Parathyroid adenoma (tissue), 2 donors: ENCODE measurements around the gene CD300A.
A peak's percentile ranks its signal among the peaks of the same experiment; 100 is the strongest.

Experiments
- H2AFZ ChIP-seq: fragments of 300-600 bp; sonication (generic); one replicate; pipeline ENCODE4 v1.7.0; 2017; ENCODE audit warnings: antibody characterized with exemption, mild to moderate bottlenecking
- H3K27ac ChIP-seq: fragments of 300-600 bp; sonication (generic); one replicate; pipeline ENCODE4 v1.7.0; 2017
- H3K27me3 ChIP-seq: fragments of 300-600 bp; sonication (generic); one replicate; pipeline ENCODE4 v1.7.0; 2017; ENCODE audit warnings: low read length; ENCODE audit not compliant: control insufficient read depth, insufficient read depth
- H3K36me3 ChIP-seq: fragments of 300-600 bp; sonication (generic); one replicate; pipeline ENCODE4 v1.7.0; 2017; ENCODE audit warnings: low read length; ENCODE audit not compliant: control insufficient read depth, insufficient read depth
- H3K4me1 ChIP-seq: fragments of 300-600 bp; sonication (generic); one replicate; pipeline ENCODE4 v1.7.0; 2017; ENCODE audit warnings: control low read depth
- H3K4me2 ChIP-seq: fragments of 300-600 bp; sonication (generic); one replicate; pipeline ENCODE4 v1.7.0; 2017; ENCODE audit warnings: low read length
- H3K4me3 ChIP-seq: fragments of 300-600 bp; sonication (generic); one replicate; pipeline ENCODE4 v1.7.0; 2017; ENCODE audit warnings: low read depth, low read length
- H3K79me2 ChIP-seq: fragments of 300-600 bp; sonication (generic); one replicate; pipeline ENCODE4 v1.7.0; 2017; ENCODE audit warnings: control low read depth
- H3K9ac ChIP-seq: fragments of 300-600 bp; sonication (generic); one replicate; pipeline ENCODE4 v1.7.0; 2017; ENCODE audit warnings: mild to moderate bottlenecking
- H3K9me3 ChIP-seq: fragments of 300-600 bp; sonication (generic); one replicate; pipeline ENCODE4 v1.7.0; 2017; ENCODE audit warnings: low read length; ENCODE audit not compliant: control insufficient read depth
- CTCF ChIP-seq: fragments of 300-600 bp; sonication (generic); IDR thresholded peaks from one replicate; pipeline ENCODE4 v1.7.0; 2017; ENCODE audit warnings: antibody characterized with exemption, mild to moderate bottlenecking
- donor health status: primary hyperparathyroidism.

Gene CD300A

GRCh38 chr17:74446551-74447500, 19.6 kb upstream of the CD300A start:
- peaks cover 5% of the 10 kb centered on the region for H3K79me2 ChIP-seq
- H3K4me2 ChIP-seq, result no peak overlapping the region
- no peaks in the 10 kb centered on the region for H3K36me3 ChIP-seq
- no peaks in the 10 kb centered on the region for H3K27me3 ChIP-seq
- peak overlapping the region; percentile 11 for H3K4me3 ChIP-seq
- peak overlapping the region; percentile 57 for H2AFZ ChIP-seq
- no peak overlapping the region for H3K9ac ChIP-seq
- peaks cover 50% of the 10 kb centered on the region for H3K4me1 ChIP-seq
- peak; percentile 33 for TF ChIP-seq CTCF
- H3K9me3 ChIP-seq, result no peaks in the 10 kb centered on the region
- H3K27ac ChIP-seq, result peak overlapping the region; percentile 100

DNA sequence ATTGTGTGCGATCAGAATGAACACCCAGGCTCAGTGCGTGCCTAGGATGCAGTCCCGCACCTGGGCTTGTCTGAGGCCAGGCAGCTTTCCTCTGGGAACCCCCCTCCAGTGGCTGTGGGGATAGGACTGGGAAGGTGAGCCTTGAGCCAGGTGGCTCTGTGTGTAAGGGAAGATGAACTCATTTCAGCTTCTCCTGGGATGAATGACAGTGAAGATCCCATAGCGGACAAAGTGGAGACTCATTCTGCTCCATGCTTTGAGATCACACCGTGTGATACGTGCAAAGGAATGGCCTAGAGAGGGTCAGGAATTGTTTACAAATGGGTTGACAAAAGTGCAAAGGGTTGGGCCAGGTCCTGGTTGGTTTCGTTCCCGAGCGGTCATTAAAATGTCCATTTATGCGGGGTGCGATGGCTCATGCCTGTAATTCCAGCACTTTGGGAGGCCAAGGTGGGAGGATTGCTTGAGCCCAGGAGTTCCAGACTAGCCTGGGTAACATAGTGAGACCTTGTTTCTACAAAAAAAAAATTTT, 18.7 kb upstream of the CD300A start:
- peaks cover 5% of the 10 kb centered on the region for H3K79me2 ChIP-seq
- H3K4me1 ChIP-seq, result peaks cover 51% of the 10 kb centered on the region
- no peaks in the 10 kb centered on the region for H3K36me3 ChIP-seq
- H3K9me3 ChIP-seq, result no peaks in the 10 kb centered on the region
- no peak overlapping the region for H3K9ac ChIP-seq
- no peak overlapping the region for H2AFZ ChIP-seq
- H3K27me3 ChIP-seq, result no peaks in the 10 kb centered on the region
- no peak overlapping the region for H3K4me2 ChIP-seq
- no peak for TF ChIP-seq CTCF
- H3K4me3 ChIP-seq, result no peak overlapping the region
- H3K27ac ChIP-seq, result peak overlapping the region; percentile 100

DNA sequence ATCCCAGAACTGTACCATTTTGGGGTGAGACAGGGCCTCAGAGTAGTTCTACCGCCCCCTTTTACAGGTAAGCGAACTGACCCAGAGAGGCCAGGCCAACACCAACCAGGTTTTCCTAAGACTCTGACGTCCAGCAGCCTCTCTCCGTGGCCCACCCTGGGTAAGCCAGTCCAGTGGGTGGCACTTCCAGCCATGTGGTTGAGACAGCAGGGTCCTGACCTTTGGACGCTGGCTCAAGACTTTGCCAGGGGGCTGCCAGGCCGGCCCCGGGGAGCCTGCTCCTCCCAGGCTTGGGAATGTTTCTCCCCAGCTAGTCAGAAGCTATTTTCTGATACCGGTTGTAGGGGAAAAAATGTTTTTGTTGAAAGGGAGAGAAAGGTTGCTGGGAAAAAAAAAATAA, 17.7 kb upstream of the CD300A start:
- Histone ChIP-seq H3K27ac (peak overlapping the region; percentile 5), H3K4me1 (peaks cover 51% of the 10 kb centered on the region), H3K9me3 (no peaks in the 10 kb centered on the region), H3K79me2 (no peaks in the 10 kb centered on the region), H3K4me3 (no peak overlapping the region), H3K4me2 (no peak overlapping the region), H3K36me3 (no peaks in the 10 kb centered on the region), H3K9ac (no peak overlapping the region), H2AFZ (no peak overlapping the region), H3K27me3 (no peaks in the 10 kb centered on the region)
- no peak for TF ChIP-seq CTCF

DNA sequence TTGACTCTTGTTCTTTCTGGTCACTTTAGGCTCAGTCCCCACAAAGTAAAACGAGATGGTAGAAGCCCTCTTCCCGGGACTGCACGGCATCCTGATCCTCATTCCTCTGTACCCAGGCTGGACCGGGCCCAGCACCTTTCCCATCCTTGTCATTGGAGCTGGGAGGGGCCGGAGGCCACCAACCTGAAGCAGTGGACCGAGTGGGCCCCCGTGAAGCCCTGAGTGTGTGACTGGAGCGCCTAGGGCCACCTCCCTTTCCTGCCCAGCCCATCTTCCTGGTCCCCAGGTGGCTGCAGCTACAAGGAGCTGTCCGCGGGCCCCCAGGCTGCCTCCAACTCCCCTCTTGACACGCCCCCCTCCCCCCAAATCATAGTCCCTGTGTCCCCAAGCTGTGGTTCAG, 17.1 kb upstream of the CD300A start:
- Histone ChIP-seq H3K27me3 (no peaks in the 10 kb centered on the region), H3K4me2 (no peak overlapping the region), H3K36me3 (no peaks in the 10 kb centered on the region), H3K27ac (peak overlapping the region; percentile 1), H3K4me3 (no peak overlapping the region), H3K9ac (no peak overlapping the region), H3K4me1 (peaks cover 47% of the 10 kb centered on the region), H3K79me2 (no peaks in the 10 kb centered on the region), H2AFZ (no peak overlapping the region), H3K9me3 (no peaks in the 10 kb centered on the region)
- no peak for TF ChIP-seq CTCF
